Choroid plexus epithelial cell (primary cell): ENCODE measurements around the gene CD38.
"Not testable (repeated sequence)": the region's sequence is repeated elsewhere in the genome, so short reads cannot be mapped to it uniquely, and the experiment has no call there.

Experiments
- DNase-seq: peaks from one replicate; pipeline ENCODE4 v3.0.0-alpha.2; 2010; ENCODE audit warnings: low read depth
- H3K4me3 ChIP-seq: 2 replicates; pipeline ENCODE4 v1.5.1; 2011; ENCODE audit warnings: low read depth, mild to moderate bottlenecking, control low read depth, low read length, moderate library complexity
- TF ChIP-seq, protein P1 (sequence below): conservative IDR thresholded peaks from 2 replicates; pipeline ENCODE4 v1.5.1; 2011; ENCODE audit warnings: low read depth, mild to moderate bottlenecking, control low read depth, inconsistent platforms, low read length, moderate library complexity

Gene CD38

DNA sequence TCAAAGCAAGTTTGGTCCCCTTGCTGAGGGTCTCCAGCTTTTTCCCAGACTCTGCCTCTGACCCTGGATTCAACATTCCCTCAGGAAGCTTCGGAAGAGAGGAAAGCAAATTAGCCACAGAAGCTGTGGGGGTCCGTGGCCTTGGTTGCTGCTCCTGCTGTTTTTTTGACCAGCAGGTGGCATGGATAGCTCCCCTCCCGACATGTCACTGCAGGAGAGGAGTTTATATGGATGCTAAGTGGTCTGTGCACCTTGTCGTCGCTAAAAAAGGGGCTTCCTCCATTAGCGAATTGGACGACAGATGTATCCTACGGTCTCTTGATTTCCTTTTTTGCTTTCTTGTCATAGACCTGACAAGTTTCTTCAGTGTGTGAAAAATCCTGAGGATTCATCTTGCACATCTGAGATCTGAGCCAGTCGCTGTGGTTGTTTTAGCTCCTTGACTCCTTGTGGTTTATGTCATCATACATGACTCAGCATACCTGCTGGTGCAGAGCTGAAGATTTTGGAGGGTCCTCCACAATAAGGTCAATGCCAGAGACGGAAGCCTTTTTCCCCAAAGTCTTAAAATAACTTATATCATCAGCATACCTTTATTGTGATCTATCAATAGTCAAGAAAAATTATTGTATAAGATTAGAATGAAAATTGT lies 70.2 kb downstream of the CD38 start:
- DNase-seq, result peak; percentile 53
- TF ChIP-seq, protein P1, sequence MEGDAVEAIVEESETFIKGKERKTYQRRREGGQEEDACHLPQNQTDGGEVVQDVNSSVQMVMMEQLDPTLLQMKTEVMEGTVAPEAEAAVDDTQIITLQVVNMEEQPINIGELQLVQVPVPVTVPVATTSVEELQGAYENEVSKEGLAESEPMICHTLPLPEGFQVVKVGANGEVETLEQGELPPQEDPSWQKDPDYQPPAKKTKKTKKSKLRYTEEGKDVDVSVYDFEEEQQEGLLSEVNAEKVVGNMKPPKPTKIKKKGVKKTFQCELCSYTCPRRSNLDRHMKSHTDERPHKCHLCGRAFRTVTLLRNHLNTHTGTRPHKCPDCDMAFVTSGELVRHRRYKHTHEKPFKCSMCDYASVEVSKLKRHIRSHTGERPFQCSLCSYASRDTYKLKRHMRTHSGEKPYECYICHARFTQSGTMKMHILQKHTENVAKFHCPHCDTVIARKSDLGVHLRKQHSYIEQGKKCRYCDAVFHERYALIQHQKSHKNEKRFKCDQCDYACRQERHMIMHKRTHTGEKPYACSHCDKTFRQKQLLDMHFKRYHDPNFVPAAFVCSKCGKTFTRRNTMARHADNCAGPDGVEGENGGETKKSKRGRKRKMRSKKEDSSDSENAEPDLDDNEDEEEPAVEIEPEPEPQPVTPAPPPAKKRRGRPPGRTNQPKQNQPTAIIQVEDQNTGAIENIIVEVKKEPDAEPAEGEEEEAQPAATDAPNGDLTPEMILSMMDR, result peak; percentile 44
- no peak overlapping the region for H3K4me3 ChIP-seq

DNA sequence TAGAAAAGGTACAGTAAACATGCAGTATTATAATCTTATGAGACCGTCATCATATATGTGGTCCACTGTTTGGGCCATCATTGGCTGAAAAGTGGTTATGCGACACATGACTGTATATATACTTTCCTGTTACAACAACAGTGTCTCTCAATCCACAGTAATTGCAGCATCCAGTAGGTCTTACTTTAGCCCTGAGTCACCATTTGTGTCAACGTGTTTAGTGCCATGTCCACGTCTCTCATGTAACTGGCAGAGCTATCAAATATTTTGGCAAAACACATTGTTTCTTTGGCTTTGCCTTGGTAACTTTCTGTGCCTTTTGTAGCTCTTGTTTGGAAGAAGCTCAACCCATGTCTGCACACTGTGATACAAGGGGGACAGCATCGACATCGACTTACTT lies 73.8 kb downstream of the CD38 start:
- TF ChIP-seq, protein P1, result no peak
- no peak overlapping the region for H3K4me3 ChIP-seq
- DNase-seq, result no peak

DNA sequence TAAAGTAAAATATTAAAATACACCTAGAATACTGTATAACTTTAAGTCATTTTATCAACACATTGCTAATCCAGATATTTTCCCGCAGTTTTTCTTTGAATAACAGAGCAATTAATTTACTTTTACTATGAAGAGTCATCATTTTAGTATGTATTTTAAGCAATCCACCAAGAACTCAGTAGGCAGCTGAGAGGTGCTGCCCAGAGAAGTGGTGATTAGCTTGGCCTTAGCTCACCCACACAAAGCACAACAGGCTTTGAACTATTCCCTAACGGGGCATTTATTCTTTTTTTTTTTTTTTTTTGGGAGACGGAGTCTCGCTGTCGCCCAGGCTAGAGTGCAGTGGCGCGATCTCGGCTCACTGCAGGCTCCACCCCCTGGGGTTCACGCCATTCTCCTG lies 74.4 kb downstream of the CD38 start:
- TF ChIP-seq, protein P1, result no peak
- no peak for DNase-seq
- no peak overlapping the region for H3K4me3 ChIP-seq

DNA sequence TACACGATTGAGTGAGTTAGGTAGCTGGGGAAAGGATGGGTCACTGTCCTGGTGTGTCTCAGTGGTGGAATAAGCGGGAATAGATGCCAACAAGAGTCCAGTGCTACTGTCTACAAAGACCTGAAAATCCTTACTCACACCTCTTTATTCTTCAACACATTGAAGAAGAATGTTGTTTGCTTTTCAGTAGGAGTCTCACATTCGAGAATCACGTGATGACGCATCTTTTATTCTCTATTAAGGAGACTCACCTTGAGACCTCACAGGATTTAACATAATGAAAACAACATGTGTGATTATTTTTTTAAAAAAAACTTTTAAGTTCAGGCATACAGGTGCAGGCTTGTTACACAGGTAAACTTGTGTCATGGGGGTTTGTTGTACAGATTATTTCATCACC lies 75.2 kb downstream of the CD38 start:
- H3K4me3 ChIP-seq, result no peak overlapping the region
- TF ChIP-seq, protein P1, result no peak
- DNase-seq, result no peak

DNA sequence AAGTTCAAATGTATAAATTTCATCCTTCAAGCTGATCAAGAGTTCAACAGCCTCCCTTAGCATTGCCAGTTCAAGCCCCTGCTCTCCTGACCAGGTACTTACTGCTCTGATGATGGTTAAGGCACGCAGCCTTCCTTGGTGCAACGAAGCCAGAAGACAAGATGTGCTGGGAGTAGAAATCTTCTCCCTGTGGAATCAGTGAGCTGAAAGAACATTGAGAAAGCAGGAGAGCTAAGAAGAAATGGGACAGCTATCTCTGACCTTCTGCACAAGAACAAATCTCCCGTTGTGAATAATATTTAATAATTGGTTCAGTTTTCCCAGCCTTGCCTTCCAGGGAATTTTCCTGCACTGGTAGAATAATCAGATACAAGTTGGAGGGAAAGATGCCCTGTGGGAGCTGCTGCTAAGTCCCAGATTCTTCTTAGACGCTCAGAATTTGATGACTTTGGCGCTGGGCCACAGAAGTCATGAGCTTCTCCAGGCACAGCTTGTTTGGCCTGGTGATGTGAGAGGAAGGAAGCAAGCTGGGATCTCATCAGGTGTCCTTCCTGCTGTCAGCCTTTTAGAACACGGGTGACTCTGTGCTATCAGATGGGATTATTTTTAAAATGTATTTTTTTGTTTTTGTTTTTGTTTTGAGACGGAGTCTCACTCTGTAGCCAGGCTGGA lies 77.8 kb downstream of the CD38 start:
- no peak overlapping the region for H3K4me3 ChIP-seq
- peak; percentile 95 for DNase-seq
- TF ChIP-seq, protein P1, result no peak

DNA sequence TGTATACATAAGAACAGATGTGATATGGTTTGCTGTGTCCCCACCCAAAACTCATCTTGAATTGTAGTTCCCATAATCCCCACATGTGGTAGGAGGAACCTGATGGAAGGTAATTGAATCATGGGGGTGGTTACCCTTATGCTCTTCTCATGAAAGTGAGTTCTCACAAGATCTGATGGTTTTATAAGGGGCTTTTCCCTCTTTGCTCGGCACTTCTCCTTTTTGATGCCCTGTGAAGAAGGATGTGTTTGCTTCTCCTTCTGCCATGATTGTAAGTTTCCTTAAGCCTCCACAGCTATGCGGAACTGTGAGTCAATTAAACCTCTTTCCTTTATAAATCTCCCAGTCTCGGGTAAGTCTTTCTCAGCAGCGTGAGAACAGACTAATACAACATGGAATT lies 83.1 kb downstream of the CD38 start:
- not testable (repeated sequence) for DNase-seq

DNA sequence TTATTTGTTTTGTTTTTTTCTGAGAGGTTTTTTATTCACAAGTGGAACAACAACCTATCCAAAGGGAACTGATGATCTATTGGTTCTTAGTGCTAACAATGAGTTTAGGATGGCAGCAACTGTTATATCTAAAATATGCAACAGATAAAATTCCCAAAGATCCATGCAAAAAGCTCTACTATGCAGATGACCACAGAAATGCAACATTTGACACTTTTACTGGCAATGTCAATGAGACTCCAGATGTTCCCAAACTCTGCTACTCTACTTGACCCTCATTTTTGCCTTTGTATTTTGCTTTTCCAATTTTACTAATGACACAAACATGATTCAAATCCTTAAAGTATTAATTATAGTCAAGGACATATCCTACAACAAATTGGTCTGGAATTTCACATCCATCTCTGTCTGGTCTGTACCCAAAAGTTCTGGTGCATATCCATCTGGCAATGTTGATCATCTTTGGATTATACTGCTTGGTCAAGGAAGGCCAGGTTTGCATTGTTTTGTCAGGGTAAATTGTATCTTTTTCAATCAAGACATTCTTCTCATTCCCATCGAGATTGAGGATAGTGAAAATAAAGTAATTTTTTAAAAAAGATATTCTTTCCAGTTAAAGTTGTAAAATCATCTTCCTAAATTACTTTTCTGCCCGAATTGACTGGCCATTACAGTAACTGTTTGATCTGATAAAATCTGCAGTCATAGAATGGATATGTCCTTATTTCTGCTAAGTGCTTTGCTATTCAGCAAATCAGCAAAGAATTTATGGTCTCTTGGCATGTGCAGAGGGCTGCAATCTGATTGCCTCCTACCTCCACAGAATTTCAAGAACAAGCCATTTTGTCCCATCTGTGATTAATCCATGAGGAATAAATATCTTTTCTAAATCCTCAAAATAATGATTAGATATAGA lies 86.8 kb downstream of the CD38 start:
- H3K4me3 ChIP-seq, result no peak overlapping the region
- TF ChIP-seq, protein P1, result no peak
- peak; percentile 24 for DNase-seq

More for the DNA sequence above, 83.1 kb downstream of the CD38 start:
- not testable (repeated sequence) for H3K4me3 ChIP-seq
